ENCODE data around the gene CDH3.

DNA sequence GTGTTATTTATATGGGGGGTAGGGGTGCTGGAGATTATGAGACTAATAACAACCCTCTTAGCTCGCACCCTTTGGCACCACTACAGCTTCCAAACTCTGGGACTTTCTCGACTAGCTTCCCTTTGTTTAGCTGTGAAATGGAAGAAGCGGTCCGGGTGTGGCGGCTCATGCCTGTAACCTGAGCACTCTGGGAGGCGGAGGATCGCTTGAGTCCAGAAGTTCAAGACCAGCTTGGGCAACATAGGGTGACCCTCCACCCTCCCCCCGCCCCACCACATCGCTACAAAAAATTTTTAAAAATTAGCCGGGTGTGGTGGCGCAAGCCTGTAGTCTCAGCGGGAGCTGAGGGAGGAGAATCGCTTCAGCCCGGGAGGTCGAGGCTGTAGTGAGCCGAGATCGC is 814 bp upstream of the CDH3 start:
- TF ChIP-seq, protein P1, sequence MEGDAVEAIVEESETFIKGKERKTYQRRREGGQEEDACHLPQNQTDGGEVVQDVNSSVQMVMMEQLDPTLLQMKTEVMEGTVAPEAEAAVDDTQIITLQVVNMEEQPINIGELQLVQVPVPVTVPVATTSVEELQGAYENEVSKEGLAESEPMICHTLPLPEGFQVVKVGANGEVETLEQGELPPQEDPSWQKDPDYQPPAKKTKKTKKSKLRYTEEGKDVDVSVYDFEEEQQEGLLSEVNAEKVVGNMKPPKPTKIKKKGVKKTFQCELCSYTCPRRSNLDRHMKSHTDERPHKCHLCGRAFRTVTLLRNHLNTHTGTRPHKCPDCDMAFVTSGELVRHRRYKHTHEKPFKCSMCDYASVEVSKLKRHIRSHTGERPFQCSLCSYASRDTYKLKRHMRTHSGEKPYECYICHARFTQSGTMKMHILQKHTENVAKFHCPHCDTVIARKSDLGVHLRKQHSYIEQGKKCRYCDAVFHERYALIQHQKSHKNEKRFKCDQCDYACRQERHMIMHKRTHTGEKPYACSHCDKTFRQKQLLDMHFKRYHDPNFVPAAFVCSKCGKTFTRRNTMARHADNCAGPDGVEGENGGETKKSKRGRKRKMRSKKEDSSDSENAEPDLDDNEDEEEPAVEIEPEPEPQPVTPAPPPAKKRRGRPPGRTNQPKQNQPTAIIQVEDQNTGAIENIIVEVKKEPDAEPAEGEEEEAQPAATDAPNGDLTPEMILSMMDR (IDR thresholded peaks at IDR 0.05) = no peak
- TF ChIP-seq POLR2AphosphoS5 (IDR thresholded peaks at IDR 0.05) (no peak), EP300 (IDR thresholded peaks at IDR 0.05) (no peak)
